Measurements from ENCODE around the gene GOLGA6C.
"Not testable (repeated sequence)": the region's sequence is repeated elsewhere in the genome, so short reads cannot be mapped to it uniquely, and the experiment has no call there.

The GOLGA6C gene

GRCh38 chr15:75224281-75224680 lies 33.9 kb upstream of the GOLGA6C start (continued):
- TF ChIP-seq POU6F1 (CRISPR knock-in tag; IDR thresholded peaks at IDR 0.05; ENCODE audit: borderline replicate concordance, low read depth) (no peak), GLIS3 (CRISPR knock-in tag; IDR thresholded peaks at IDR 0.05) (no peak), ARNTL (CRISPR knock-in tag; IDR thresholded peaks at IDR 0.05; ENCODE audit: borderline replicate concordance, low read depth) (no peak), TCF4 (CRISPR knock-in tag; IDR thresholded peaks at IDR 0.05; ENCODE audit: borderline replicate concordance) (no peak)

GRCh38 chr15:75225102-75225836 lies 32.9 kb upstream of the GOLGA6C start:
- ATAC-seq: not testable (repeated sequence)

- no peak for TF ChIP-seq ISL1 (CRISPR knock-in tag; IDR thresholded peaks at IDR 0.05)
- TF ChIP-seq ZC3H10 (CRISPR knock-in tag; IDR thresholded peaks at IDR 0.05): no peak
- no peak for TF ChIP-seq PPARA (CRISPR knock-in tag; IDR thresholded peaks at IDR 0.05; ENCODE audit: borderline replicate concordance)
- TF ChIP-seq TOX (CRISPR knock-in tag; IDR thresholded peaks at IDR 0.05; ENCODE audit: borderline replicate concordance): no peak
- TF ChIP-seq ZNF565 (CRISPR knock-in tag; conservative IDR thresholded peaks at IDR 0.05; ENCODE audit: low read depth): no peak
- TF ChIP-seq ESRRG (CRISPR knock-in tag; IDR thresholded peaks at IDR 0.05): no peak
- TF ChIP-seq RARB (CRISPR knock-in tag; IDR thresholded peaks at IDR 0.05): no peak
- TF ChIP-seq ZFP30 (CRISPR knock-in tag; IDR thresholded peaks at IDR 0.05): no peak
- no peak for TF ChIP-seq CSDC2 (CRISPR knock-in tag; IDR thresholded peaks at IDR 0.05)
- TF ChIP-seq POU6F1 (CRISPR knock-in tag; IDR thresholded peaks at IDR 0.05; ENCODE audit: borderline replicate concordance, low read depth): no peak
- no peak for TF ChIP-seq CSRNP3 (CRISPR knock-in tag; IDR thresholded peaks at IDR 0.05)
- ATAC-seq: no peak
These were observed 32.0 kb upstream of the GOLGA6C start for GRCh38 chr15:75225951-75226732.

GRCh38 chr15:75227112-75227511 lies 31.0 kb upstream of the GOLGA6C start:
- not testable (repeated sequence) for ATAC-seq

- no peak for TF ChIP-seq ARNTL (CRISPR knock-in tag; IDR thresholded peaks at IDR 0.05; ENCODE audit: borderline replicate concordance, low read depth)
- TF ChIP-seq ZC3H10 (CRISPR knock-in tag; IDR thresholded peaks at IDR 0.05): no peak
- TF ChIP-seq RARB (CRISPR knock-in tag; IDR thresholded peaks at IDR 0.05): no peak
- no peak for TF ChIP-seq SNAI2 (CRISPR knock-in tag; IDR thresholded peaks at IDR 0.05)
- no peak for TF ChIP-seq ZFP3 (CRISPR knock-in tag; IDR thresholded peaks at IDR 0.05)
- TF ChIP-seq PPARA (CRISPR knock-in tag; IDR thresholded peaks at IDR 0.05; ENCODE audit: borderline replicate concordance): no peak
- no peak for TF ChIP-seq POU6F1 (CRISPR knock-in tag; IDR thresholded peaks at IDR 0.05; ENCODE audit: borderline replicate concordance, low read depth)
- no peak for TF ChIP-seq TCF4 (CRISPR knock-in tag; IDR thresholded peaks at IDR 0.05; ENCODE audit: borderline replicate concordance)
- TF ChIP-seq ZNF8 (CRISPR knock-in tag; IDR thresholded peaks at IDR 0.05): no peak
- no peak for TF ChIP-seq TOX (CRISPR knock-in tag; IDR thresholded peaks at IDR 0.05; ENCODE audit: borderline replicate concordance)
- TF ChIP-seq PATZ1 (CRISPR knock-in tag; IDR thresholded peaks at IDR 0.05; ENCODE audit: borderline replicate concordance): no peak
- TF ChIP-seq GLIS3 (CRISPR knock-in tag; IDR thresholded peaks at IDR 0.05): no peak
- TF ChIP-seq TSHZ2 (CRISPR knock-in tag; IDR thresholded peaks at IDR 0.05): no peak
- no peak for TF ChIP-seq ZNF565 (CRISPR knock-in tag; conservative IDR thresholded peaks at IDR 0.05; ENCODE audit: low read depth)
- no peak for ATAC-seq
These were observed 30.4 kb upstream of the GOLGA6C start for GRCh38 chr15:75227663-75228280.
